ENCODE results near the gene RPS15.

Gene RPS15

DNA sequence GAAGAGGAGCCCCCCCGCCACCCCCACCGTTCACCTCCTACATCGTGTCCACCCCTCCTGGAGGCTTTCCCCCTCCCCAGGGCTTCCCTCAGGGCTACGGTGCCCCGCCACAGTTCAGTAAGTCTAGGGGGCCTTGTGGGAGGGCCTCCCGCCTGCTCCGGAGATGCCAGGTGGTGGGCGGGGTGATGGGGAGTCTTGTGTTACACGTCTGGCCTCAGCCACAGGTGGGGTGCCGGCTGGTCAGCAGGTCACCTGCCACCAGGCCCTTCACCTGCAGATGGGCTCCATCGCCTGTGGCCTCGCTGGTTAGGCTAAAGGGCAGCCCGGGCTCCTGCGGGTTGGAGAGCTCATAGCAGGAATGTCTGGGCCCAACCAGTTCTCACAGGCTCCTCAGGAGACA lies 8.0 kb upstream of the RPS15 start:
- H3K4me3 ChIP-seq (replicated peaks; ENCODE audit: low read depth, low read length) = no peak overlapping the region
- H3K36me3 ChIP-seq (ENCODE audit: control insufficient read depth, insufficient read depth, low read length) = peaks cover 53% of the 10 kb centered on the region
- no peaks in the 10 kb centered on the region for H3K27me3 ChIP-seq (replicated peaks; ENCODE audit: control insufficient read depth, insufficient read depth, low read length)
- TF ChIP-seq, protein P1, sequence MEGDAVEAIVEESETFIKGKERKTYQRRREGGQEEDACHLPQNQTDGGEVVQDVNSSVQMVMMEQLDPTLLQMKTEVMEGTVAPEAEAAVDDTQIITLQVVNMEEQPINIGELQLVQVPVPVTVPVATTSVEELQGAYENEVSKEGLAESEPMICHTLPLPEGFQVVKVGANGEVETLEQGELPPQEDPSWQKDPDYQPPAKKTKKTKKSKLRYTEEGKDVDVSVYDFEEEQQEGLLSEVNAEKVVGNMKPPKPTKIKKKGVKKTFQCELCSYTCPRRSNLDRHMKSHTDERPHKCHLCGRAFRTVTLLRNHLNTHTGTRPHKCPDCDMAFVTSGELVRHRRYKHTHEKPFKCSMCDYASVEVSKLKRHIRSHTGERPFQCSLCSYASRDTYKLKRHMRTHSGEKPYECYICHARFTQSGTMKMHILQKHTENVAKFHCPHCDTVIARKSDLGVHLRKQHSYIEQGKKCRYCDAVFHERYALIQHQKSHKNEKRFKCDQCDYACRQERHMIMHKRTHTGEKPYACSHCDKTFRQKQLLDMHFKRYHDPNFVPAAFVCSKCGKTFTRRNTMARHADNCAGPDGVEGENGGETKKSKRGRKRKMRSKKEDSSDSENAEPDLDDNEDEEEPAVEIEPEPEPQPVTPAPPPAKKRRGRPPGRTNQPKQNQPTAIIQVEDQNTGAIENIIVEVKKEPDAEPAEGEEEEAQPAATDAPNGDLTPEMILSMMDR (IDR thresholded peaks at IDR 0.05; ENCODE audit: insufficient read depth, low read length, poor library complexity, severe bottlenecking) = no peak
- no peak for DNase-seq (ENCODE audit: extremely low read depth, insufficient read length)

DNA sequence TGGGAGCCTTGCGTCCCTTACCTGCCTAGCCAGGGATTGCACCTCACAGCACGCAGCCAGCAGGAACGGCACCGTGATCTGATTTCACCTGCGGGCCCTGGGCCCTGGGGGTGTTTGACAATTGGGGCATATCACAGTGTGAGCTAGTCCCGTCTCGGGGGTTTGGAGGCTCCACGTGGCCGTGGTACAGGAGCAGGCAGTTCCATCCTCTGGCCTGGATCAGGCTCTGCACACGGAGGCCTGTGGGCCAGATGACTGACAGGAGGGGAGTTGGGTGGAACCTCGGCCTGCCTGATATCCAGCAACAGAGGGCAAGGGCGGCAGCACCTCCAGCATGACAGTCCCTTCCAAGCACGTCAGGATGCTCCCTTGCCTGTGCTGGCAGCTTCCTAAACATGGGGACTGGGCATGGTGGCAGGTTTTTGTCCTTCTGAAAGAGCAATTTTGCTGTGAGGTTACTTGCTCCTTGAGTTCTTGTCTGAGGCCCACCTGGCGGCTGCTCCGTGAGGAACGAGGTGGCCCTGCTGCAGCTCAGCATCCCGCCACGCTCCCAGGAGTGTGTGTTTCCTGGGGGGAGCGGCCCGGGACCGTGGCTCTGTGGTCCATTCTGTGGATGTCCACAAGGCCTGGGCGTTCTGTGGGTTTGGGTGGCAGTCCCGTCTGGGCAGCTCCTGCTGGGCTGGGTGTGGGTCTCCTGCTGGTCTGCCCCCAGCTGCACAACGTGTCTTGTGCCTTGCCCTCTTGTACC lies 6.3 kb upstream of the RPS15 start:
- TF ChIP-seq, protein P1 (IDR thresholded peaks at IDR 0.05; ENCODE audit: insufficient read depth, low read length, poor library complexity, severe bottlenecking) = no peak
- DNase-seq (ENCODE audit: extremely low read depth, insufficient read length) = no peak
- peaks cover 45% of the 10 kb centered on the region for H3K36me3 ChIP-seq (ENCODE audit: control insufficient read depth, insufficient read depth, low read length)
- no peak overlapping the region for H3K4me3 ChIP-seq (replicated peaks; ENCODE audit: low read depth, low read length)
- H3K27me3 ChIP-seq (replicated peaks; ENCODE audit: control insufficient read depth, insufficient read depth, low read length) = no peaks in the 10 kb centered on the region

DNA sequence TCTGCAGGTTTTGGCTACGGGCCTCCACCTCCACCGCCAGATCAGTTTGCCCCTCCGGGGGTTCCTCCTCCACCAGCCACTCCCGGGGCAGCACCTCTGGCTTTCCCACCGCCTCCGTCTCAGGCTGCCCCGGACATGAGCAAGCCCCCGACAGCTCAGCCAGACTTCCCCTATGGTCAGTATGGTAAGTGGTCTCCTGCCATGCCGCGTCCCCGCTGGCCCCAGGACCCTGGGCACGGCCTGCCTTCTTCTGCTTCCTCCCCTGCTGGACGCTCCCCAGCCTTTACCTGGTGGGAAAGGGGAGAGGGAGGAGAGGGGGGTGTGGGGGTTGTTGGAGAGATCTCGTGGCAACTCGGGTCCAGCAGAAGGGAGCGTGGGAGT lies 5.7 kb upstream of the RPS15 start:
- H3K27me3 ChIP-seq (replicated peaks; ENCODE audit: control insufficient read depth, insufficient read depth, low read length) = no peaks in the 10 kb centered on the region
- DNase-seq (ENCODE audit: extremely low read depth, insufficient read length) = no peak
- TF ChIP-seq, protein P1 (IDR thresholded peaks at IDR 0.05; ENCODE audit: insufficient read depth, low read length, poor library complexity, severe bottlenecking) = no peak
- H3K36me3 ChIP-seq (ENCODE audit: control insufficient read depth, insufficient read depth, low read length) = peaks cover 42% of the 10 kb centered on the region
- no peak overlapping the region for H3K4me3 ChIP-seq (replicated peaks; ENCODE audit: low read depth, low read length)

DNA sequence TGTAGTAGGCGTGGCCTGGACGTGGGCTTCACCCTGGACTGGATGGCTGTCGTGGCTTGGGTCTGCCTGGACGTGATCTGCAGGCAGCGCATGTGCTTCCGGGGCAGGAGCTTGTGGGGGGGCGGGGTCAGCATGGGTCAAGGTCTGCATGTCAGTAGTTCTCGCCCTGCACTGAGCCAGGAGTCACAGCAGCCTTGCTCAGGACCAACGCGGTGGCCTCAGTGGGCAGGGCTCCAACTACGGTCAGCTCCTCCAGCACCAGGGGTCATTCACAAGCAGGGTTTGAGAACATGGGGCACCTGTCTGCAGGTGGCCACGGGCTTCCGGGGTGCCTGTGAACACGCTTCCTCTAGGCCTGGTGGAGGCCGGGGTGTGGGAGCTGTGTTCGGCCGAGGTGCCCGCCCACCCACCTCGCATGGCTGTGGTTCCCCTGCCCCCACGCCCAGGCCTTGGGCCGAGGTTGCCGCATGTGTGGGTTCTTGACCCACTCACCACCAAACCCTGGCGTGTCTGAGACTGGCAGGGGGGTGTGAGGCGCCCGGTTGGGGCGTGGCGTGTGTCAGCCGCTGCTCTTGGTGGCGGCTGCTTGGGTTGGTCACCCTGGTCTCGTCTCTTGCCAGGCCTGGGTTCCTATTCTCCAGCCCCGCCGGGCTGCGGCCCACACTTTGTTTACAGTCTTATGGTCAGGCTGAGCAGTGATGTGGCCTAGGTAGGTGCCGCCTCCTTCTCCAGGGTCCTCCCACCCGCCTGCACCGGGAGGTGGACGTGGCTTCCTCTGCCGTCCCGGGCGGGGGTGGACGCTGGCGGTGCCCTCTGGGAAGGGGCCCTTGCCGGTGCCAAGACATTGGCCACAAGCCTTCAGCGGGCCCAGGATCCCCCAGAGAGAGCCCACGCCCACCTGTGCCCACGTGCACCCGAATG lies 4.8 kb upstream of the RPS15 start:
- TF ChIP-seq, protein P1 (IDR thresholded peaks at IDR 0.05; ENCODE audit: insufficient read depth, low read length, poor library complexity, severe bottlenecking) = no peak
- H3K36me3 ChIP-seq (ENCODE audit: control insufficient read depth, insufficient read depth, low read length) = peaks cover 38% of the 10 kb centered on the region
- DNase-seq (ENCODE audit: extremely low read depth, insufficient read length) = no peak

DNA sequence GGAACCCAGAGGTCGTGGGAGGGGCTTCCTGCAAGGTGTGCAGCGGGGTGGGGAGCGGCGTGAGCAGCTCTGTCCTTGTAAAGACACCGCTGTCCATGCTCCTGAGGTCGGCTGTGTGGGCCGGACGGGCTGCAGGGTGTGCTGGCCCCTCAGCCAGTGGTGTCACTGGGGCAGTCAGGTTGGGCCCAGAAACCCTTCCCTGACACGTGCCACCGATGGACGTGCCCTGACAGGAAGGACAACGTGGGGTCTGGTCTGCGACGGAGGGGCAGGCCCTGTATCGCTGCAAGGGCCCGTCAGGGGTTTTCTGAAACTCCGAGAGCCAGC lies 4.2 kb upstream of the RPS15 start:
- TF ChIP-seq, protein P1 (IDR thresholded peaks at IDR 0.05; ENCODE audit: insufficient read depth, low read length, poor library complexity, severe bottlenecking) = no peak
- Histone ChIP-seq H3K27me3 (replicated peaks; ENCODE audit: control insufficient read depth, insufficient read depth, low read length) (no peaks in the 10 kb centered on the region), H3K36me3 (ENCODE audit: control insufficient read depth, insufficient read depth, low read length) (peaks cover 34% of the 10 kb centered on the region), H3K4me3 (replicated peaks; ENCODE audit: low read depth, low read length) (no peak overlapping the region)
- DNase-seq (ENCODE audit: extremely low read depth, insufficient read length) = no peak

More for the DNA sequence above, 4.8 kb upstream of the RPS15 start:
- no peaks in the 10 kb centered on the region for H3K27me3 ChIP-seq (replicated peaks; ENCODE audit: control insufficient read depth, insufficient read depth, low read length)
- H3K4me3 ChIP-seq (replicated peaks; ENCODE audit: low read depth, low read length) = no peak overlapping the region

All from GM06990 (cell line).